HFF-Myc (cell line): ENCODE measurements around the gene HMX3.

Source experiments
- DNase-seq: peaks from one replicate; pipeline ENCODE4 v3.0.0-alpha.2; 2011; ENCODE audit warnings: low read depth; ENCODE audit errors: extremely low read depth
- H3K4me3 ChIP-seq: replicated peaks from 2 replicates; pipeline ENCODE4 v1.5.1; 2011; ENCODE audit warnings: low read depth, mild to moderate bottlenecking, control low read depth, low read length
- CTCF ChIP-seq: IDR thresholded peaks from 2 replicates; pipeline ENCODE4 v1.5.1; 2012; ENCODE audit warnings: mild to moderate bottlenecking, low read depth, low read length, control low read depth; ENCODE audit errors: missing control alignments

The HMX3 gene

GRCh38 chr10:123096452-123096851 is 39.3 kb upstream of the HMX3 start:
- DNase-seq, result no peak
- TF ChIP-seq CTCF, result no peak
- no peak overlapping the region for H3K4me3 ChIP-seq

DNA sequence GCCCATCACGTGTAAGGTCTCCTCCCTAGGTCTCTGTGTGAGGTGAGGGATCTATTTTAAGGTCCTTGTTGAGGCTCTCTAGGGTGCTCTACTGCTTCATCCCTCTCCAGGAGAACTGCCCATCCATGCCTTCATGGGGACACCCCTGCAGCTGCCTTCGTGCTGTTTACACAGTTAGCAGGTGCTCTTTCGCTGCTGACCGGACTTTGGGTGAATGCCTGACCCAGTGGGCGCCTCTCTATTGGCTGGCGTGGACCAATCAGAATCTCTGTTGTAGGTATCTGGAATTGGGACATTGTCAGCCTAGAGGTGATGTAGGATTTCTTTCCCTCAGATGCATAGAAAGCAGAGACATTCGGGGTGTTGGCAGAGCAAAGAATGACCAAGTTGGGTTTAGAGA is 38.7 kb upstream of the HMX3 start:
- no peak for TF ChIP-seq CTCF
- no peak for DNase-seq
- H3K4me3 ChIP-seq, result no peak overlapping the region

DNA sequence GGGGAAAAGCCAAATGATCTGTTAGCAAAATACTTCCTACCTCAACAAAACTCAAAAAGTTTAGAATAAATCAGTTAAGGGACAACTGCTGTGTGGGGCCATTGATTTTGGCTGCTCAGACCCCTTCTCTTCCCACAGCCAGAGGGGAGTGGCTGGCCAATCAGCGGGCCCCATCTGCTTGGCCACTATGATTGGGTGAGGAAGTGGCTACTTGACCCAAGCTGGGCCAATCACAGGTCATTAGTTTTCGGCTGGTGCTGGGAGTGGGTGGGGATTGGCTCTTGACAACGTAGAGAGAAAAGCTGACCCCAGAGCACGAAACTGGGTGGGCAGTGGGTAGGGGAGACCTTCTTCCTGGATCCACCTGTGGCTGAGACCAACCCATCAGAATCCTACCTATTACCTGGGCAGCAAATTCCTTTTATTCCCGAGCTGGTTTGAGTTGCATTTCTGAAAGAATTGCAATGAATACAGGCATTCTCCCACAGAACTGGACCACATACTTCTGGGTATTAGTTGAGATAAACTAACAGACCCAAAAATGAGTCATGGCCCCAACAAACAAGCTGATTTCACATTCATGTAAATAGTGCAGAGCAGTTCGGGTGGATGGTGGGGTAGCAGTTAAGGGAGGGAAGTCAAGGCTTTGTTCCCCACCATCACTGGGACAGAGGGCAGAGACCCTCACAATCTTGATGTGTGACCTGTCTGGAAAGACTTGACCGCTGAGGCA is 35.6 kb upstream of the HMX3 start:
- no peak overlapping the region for H3K4me3 ChIP-seq
- DNase-seq, result no peak
- no peak for TF ChIP-seq CTCF

- DNase-seq, result no peak
- H3K4me3 ChIP-seq, result no peak overlapping the region
- TF ChIP-seq CTCF, result no peak
Measured at GRCh38 chr10:123101872-123102271, 33.9 kb upstream of the HMX3 start.

GRCh38 chr10:123102673-123103072 is 33.1 kb upstream of the HMX3 start:
- TF ChIP-seq CTCF, result no peak
- DNase-seq, result no peak
- no peak overlapping the region for H3K4me3 ChIP-seq

- no peak for DNase-seq
- TF ChIP-seq CTCF, result no peak
- no peak overlapping the region for H3K4me3 ChIP-seq
Measured at GRCh38 chr10:123103944-123104343, 31.8 kb upstream of the HMX3 start.

DNA sequence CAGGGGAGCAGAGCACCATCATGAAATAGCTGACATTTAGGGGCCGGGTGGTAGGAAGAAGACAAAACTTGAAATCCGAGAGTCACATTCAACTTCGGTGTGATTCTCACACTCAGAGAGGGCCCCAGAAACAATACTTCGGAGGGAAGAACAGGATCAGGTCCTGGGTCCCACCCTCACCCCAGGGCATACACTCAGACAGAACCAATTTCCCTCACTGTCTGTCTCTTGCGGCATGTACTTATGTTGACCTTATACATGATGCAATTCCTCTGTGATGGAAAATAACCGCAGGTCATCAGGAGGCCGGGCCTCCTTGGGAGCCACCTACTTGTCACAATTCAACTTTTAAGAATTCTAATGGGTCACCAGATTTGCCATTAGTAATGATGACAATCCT is 26.3 kb upstream of the HMX3 start:
- DNase-seq, result no peak
- no peak overlapping the region for H3K4me3 ChIP-seq
- no peak for TF ChIP-seq CTCF
